HL-60 (cell line): ENCODE measurements around the gene IL20RB.

Experiments
- DNase-seq, 2 experiments: peaks; one replicate each; pipeline ENCODE4 v3.0.0-alpha.2; 2010 to 2020; ENCODE audit warnings: low read depth in 1 of 2, low spot score in 1 of 2
- H3K27ac ChIP-seq: fragments of 250-450 bp; sonication (Bioruptor Pico); replicated peaks from 2 replicates; pipeline ENCODE4 v1.5.1; 2020; ENCODE audit warnings: mild to moderate bottlenecking, moderate library complexity
- H3K27me3 ChIP-seq: fragments of 250-450 bp; sonication (Bioruptor Pico); 2 replicates; pipeline ENCODE4 v1.5.1; 2021; ENCODE audit warnings: mild to moderate bottlenecking, moderate library complexity; ENCODE audit not compliant: insufficient read depth, poor library complexity, severe bottlenecking
- H3K4me3 ChIP-seq: replicated peaks from 2 replicates; pipeline ENCODE4 v1.5.1; 2011; ENCODE audit warnings: mild to moderate bottlenecking, control low read depth, low read length; ENCODE audit not compliant: insufficient read depth
- GABPA ChIP-seq: IDR thresholded peaks from 2 replicates; pipeline ENCODE4 v1.6.1; 2012; ENCODE audit warnings: low read depth
- POLR2AphosphoS5 ChIP-seq: IDR thresholded peaks from 2 replicates; pipeline ENCODE4 v1.6.1; 2012; ENCODE audit warnings: low read depth
- SPI1 ChIP-seq: IDR thresholded peaks from 2 replicates; pipeline ENCODE4 v1.6.1; 2012; ENCODE audit warnings: low read depth, mild to moderate bottlenecking, borderline replicate concordance
- TF ChIP-seq, protein P1 (sequence below): IDR thresholded peaks from one replicate; pipeline ENCODE4 v1.5.1; 2011; ENCODE audit warnings: low read length, control low read depth, inconsistent platforms; ENCODE audit not compliant: insufficient read depth
- TF ChIP-seq, protein P2 (sequence below): IDR thresholded peaks from 2 replicates; pipeline ENCODE4 v1.6.1; 2012; ENCODE audit warnings: low read depth; ENCODE audit not compliant: insufficient replicate concordance

The IL20RB gene

DNA sequence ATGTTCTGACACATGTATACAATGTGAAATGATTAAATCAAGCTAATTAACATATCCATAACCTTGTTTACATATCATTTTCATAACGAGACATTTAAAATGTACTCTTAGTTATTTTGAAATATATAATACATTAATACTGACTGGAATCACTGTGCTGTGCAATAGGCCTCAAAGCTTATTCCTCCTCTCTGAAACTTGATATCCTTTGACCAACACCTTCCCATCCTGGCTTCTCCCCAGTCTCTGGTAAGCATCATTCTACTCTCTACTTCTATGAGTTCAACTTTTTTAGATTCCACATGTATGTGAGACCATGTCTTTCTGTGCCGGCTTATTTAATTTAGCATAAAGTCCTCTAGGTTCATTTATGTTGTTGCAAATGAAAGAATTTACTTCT, 47.1 kb upstream of the IL20RB start:
- Histone ChIP-seq H3K27me3 (no peaks in the 10 kb centered on the region), H3K27ac (no peak overlapping the region), H3K4me3 (no peak overlapping the region)
- TF ChIP-seq POLR2AphosphoS5 (no peak), SPI1 (no peak)
- TF ChIP-seq, protein P1, sequence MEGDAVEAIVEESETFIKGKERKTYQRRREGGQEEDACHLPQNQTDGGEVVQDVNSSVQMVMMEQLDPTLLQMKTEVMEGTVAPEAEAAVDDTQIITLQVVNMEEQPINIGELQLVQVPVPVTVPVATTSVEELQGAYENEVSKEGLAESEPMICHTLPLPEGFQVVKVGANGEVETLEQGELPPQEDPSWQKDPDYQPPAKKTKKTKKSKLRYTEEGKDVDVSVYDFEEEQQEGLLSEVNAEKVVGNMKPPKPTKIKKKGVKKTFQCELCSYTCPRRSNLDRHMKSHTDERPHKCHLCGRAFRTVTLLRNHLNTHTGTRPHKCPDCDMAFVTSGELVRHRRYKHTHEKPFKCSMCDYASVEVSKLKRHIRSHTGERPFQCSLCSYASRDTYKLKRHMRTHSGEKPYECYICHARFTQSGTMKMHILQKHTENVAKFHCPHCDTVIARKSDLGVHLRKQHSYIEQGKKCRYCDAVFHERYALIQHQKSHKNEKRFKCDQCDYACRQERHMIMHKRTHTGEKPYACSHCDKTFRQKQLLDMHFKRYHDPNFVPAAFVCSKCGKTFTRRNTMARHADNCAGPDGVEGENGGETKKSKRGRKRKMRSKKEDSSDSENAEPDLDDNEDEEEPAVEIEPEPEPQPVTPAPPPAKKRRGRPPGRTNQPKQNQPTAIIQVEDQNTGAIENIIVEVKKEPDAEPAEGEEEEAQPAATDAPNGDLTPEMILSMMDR = no peak
- no peak for DNase-seq

- no peaks in the 10 kb centered on the region for H3K27me3 ChIP-seq
- DNase-seq = no peak
- H3K4me3 ChIP-seq = no peak overlapping the region
- no peak overlapping the region for H3K27ac ChIP-seq
- TF ChIP-seq, protein P1 = no peak
- TF ChIP-seq GABPA = no peak
- no peak for TF ChIP-seq SPI1
- TF ChIP-seq POLR2AphosphoS5 = no peak
- TF ChIP-seq, protein P2, sequence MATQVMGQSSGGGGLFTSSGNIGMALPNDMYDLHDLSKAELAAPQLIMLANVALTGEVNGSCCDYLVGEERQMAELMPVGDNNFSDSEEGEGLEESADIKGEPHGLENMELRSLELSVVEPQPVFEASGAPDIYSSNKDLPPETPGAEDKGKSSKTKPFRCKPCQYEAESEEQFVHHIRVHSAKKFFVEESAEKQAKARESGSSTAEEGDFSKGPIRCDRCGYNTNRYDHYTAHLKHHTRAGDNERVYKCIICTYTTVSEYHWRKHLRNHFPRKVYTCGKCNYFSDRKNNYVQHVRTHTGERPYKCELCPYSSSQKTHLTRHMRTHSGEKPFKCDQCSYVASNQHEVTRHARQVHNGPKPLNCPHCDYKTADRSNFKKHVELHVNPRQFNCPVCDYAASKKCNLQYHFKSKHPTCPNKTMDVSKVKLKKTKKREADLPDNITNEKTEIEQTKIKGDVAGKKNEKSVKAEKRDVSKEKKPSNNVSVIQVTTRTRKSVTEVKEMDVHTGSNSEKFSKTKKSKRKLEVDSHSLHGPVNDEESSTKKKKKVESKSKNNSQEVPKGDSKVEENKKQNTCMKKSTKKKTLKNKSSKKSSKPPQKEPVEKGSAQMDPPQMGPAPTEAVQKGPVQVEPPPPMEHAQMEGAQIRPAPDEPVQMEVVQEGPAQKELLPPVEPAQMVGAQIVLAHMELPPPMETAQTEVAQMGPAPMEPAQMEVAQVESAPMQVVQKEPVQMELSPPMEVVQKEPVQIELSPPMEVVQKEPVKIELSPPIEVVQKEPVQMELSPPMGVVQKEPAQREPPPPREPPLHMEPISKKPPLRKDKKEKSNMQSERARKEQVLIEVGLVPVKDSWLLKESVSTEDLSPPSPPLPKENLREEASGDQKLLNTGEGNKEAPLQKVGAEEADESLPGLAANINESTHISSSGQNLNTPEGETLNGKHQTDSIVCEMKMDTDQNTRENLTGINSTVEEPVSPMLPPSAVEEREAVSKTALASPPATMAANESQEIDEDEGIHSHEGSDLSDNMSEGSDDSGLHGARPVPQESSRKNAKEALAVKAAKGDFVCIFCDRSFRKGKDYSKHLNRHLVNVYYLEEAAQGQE = no peak
These were observed 44.6 kb upstream of the IL20RB start for GRCh38 chr3:136913168-136913567.

GRCh38 chr3:136914739-136915138, 43.0 kb upstream of the IL20RB start:
- Histone ChIP-seq H3K4me3 (no peak overlapping the region), H3K27ac (no peak overlapping the region), H3K27me3 (no peaks in the 10 kb centered on the region)
- no peak for TF ChIP-seq SPI1
- TF ChIP-seq, protein P1 = no peak
- TF ChIP-seq, protein P2 = no peak
- no peak for TF ChIP-seq GABPA
- TF ChIP-seq POLR2AphosphoS5 = no peak
- no peak for DNase-seq

DNA sequence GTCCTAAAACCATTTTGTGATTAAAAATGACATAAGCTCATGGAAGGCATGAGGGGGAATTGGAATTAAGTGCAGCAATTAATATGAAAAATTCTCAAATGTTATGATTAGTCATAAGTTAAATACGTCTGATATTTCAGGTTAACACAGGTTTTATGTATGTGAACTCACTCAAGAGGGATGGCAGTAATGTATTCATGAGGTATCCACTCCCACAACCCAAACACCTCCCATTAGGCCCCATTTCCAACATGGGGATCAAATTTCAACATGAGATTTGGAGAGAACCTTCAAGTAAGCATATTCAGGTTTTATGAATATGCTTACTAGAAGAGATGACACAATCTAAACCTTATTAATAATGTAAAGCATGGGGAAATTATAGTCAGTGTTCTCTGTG, 41.6 kb upstream of the IL20RB start:
- no peak for DNase-seq
- H3K27ac ChIP-seq = no peak overlapping the region
- TF ChIP-seq, protein P2 = no peak
- TF ChIP-seq SPI1 (no peak), POLR2AphosphoS5 (no peak), GABPA (no peak)
- TF ChIP-seq, protein P1 = no peak
- no peak overlapping the region for H3K4me3 ChIP-seq
- H3K27me3 ChIP-seq = no peaks in the 10 kb centered on the region
